OCI-LY3 (cell line): ENCODE results near the gene STAT4.

Experiments used
- H2AFZ ChIP-seq: fragments of 200-600, 300-600 bp; shearing (Covaris generic); 2 replicates; pipeline ENCODE4 v1.6.0; 2014; ENCODE audit warnings: antibody characterized with exemption, low read depth, low read length
- H3K27ac ChIP-seq: fragments of 200-600, 300-600 bp; sonication (generic); 2 replicates; pipeline ENCODE4 v1.5.1; 2014; ENCODE audit warnings: mild to moderate bottlenecking, low read length, moderate library complexity, mixed read lengths
- H3K27me3 ChIP-seq: fragments of 200-600, 300-600 bp; sonication (generic); 2 replicates; pipeline ENCODE4 v1.6.1; 2014; ENCODE audit warnings: low read depth, low read length, mixed read lengths
- H3K36me3 ChIP-seq: fragments of 200-600, 300-600 bp; sonication (generic); replicated peaks from 2 replicates; pipeline ENCODE3; 2014; ENCODE audit warnings: low read depth, low read length, mixed read lengths
- H3K4me1 ChIP-seq: fragments of 300-600, 200-600 bp; sonication (generic); 2 replicates; pipeline ENCODE4 v1.6.1; 2014; ENCODE audit warnings: low read length, mixed read lengths
- H3K4me2 ChIP-seq: fragments of 200-600, 300-600 bp; sonication (generic); 2 replicates; pipeline ENCODE4 v1.6.1; 2014; ENCODE audit warnings: low read length, mixed read lengths
- H3K4me3 ChIP-seq: fragments of 300-600, 200-600 bp; sonication (generic); 2 replicates; pipeline ENCODE4 v1.5.1; 2014; ENCODE audit warnings: antibody characterized with exemption, mild to moderate bottlenecking, low read length, moderate library complexity
- H3K79me2 ChIP-seq: fragments of 300-600, 200-600 bp; shearing (Covaris generic); 2 replicates; pipeline ENCODE4 v1.6.1; 2014; ENCODE audit warnings: mild to moderate bottlenecking, low read length, mixed read lengths
- H3K9ac ChIP-seq: fragments of 300-600, 200-600 bp; shearing (Covaris generic); 2 replicates; pipeline ENCODE4 v1.6.0; 2014; ENCODE audit warnings: mild to moderate bottlenecking, low read length, moderate library complexity
- H3K9me3 ChIP-seq: fragments of 200-600, 300-600 bp; shearing (Covaris generic); 2 replicates; pipeline ENCODE4 v1.6.1; 2014; ENCODE audit warnings: low read length, mixed read lengths; ENCODE audit not compliant: insufficient read depth
- H4K20me1 ChIP-seq: fragments of 200-600, 300-600 bp; sonication (generic); 2 replicates; pipeline ENCODE4 v1.6.1; 2016; ENCODE audit warnings: low read length, mixed read lengths; ENCODE audit not compliant: insufficient read depth
- EZH2phosphoT487 ChIP-seq: fragments of 200-600 bp; shearing (Covaris generic); IDR thresholded peaks from 2 replicates; pipeline ENCODE4 v1.6.1; 2018; ENCODE audit warnings: antibody characterized with exemption, mixed run types, low read depth
- TF ChIP-seq, protein P1 (sequence below): fragments of 200-600, 300-600 bp; sonication (generic); IDR thresholded peaks from 2 replicates; pipeline ENCODE4 v1.5.1; 2014; ENCODE audit warnings: antibody characterized with exemption, low read length, low read depth

The STAT4 gene

DNA sequence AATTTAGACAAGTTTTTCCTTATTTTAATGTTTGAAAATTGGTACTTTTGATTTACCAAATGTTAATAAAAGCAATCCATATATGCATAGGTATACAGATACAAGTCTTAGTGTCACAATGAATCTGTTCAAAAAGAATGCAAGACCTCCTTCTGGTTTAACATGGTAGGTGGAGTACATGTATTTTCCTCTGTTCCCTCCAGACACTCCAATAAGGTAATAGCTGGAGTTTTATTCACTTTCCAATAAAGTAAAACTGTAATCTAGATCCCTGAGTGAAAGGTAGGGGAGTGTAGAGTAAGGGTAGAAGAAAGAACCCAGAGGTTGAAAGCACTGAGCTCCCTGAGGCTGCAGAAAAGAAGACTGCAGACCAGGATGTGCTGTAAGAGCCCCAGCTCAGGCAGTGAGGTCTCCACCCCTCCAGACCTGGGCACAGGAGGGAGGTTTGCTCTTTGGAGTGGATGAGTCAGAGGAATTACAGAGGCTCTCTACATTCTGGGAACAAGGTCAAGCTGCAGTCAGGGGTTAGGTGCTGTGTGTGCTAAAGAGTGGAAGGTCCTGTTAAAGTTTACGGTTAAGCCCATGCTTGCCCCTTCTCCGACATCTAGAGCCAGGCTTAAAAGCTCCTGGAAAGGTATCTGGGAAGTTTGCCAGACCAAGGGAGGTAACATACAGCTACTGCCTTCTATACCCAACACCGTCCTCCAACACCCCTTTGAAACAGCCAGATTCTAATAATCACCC lies 109.2 kb downstream of the STAT4 start:
- Histone ChIP-seq H3K9me3 (no peaks in the 10 kb centered on the region), H3K4me3 (no peak overlapping the region), H2AFZ (no peak overlapping the region), H3K79me2 (no peaks in the 10 kb centered on the region), H3K36me3 (no peaks in the 10 kb centered on the region), H3K27ac (no peak overlapping the region), H3K9ac (no peak overlapping the region), H3K27me3 (no peaks in the 10 kb centered on the region), H4K20me1 (no peaks in the 10 kb centered on the region), H3K4me2 (no peak overlapping the region), H3K4me1 (no peaks in the 10 kb centered on the region)
- TF ChIP-seq EZH2phosphoT487: no peak
- TF ChIP-seq, protein P1, sequence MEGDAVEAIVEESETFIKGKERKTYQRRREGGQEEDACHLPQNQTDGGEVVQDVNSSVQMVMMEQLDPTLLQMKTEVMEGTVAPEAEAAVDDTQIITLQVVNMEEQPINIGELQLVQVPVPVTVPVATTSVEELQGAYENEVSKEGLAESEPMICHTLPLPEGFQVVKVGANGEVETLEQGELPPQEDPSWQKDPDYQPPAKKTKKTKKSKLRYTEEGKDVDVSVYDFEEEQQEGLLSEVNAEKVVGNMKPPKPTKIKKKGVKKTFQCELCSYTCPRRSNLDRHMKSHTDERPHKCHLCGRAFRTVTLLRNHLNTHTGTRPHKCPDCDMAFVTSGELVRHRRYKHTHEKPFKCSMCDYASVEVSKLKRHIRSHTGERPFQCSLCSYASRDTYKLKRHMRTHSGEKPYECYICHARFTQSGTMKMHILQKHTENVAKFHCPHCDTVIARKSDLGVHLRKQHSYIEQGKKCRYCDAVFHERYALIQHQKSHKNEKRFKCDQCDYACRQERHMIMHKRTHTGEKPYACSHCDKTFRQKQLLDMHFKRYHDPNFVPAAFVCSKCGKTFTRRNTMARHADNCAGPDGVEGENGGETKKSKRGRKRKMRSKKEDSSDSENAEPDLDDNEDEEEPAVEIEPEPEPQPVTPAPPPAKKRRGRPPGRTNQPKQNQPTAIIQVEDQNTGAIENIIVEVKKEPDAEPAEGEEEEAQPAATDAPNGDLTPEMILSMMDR: no peak

DNA sequence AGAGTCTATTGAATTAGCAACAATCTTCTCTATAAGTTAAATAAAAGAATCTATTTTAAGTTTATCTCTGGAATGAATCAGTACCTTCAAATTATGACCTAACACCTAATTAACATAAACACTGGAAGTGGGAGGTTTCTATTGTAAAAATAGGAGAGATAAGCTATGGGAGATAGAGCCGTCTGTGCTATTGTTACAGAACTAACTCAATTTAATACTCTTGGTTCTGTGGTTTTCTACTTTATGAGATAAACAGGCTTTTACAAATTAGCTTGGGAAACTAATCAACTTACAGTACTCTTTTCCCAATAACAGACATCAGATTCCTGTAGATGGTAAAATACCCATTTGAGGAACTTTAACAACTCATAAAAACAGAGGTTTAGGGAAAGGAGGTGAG lies 111.2 kb downstream of the STAT4 start:
- Histone ChIP-seq H3K4me1 (no peaks in the 10 kb centered on the region), H3K27me3 (no peaks in the 10 kb centered on the region), H3K4me3 (no peak overlapping the region), H4K20me1 (no peaks in the 10 kb centered on the region), H3K27ac (no peak overlapping the region), H3K9me3 (no peaks in the 10 kb centered on the region), H3K9ac (no peak overlapping the region), H3K36me3 (no peaks in the 10 kb centered on the region), H3K4me2 (no peak overlapping the region), H2AFZ (no peak overlapping the region), H3K79me2 (no peaks in the 10 kb centered on the region)
- TF ChIP-seq EZH2phosphoT487: no peak
- TF ChIP-seq, protein P1: no peak

DNA sequence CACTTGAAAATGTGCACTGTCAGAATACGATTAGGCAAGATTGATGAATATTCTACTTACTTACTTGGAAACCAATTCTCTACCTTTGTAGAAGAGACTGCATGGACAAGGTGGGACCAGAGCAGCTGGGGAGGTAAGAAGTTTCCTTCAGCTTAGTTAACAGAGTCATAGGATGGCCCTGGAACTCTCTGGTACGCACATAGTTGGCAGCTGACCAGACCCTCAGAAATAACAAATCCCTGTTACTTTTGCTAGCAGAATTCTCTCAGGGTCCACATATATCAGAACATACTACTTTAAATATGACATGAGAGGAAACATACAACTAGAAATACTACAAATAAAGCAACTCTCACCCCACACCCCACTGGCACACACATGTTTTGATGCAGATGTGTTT lies 112.1 kb downstream of the STAT4 start:
- Histone ChIP-seq H3K9ac (no peak overlapping the region), H3K9me3 (no peaks in the 10 kb centered on the region), H3K27me3 (no peaks in the 10 kb centered on the region), H2AFZ (no peak overlapping the region), H4K20me1 (no peaks in the 10 kb centered on the region), H3K4me1 (no peaks in the 10 kb centered on the region), H3K4me2 (no peak overlapping the region), H3K4me3 (no peak overlapping the region), H3K36me3 (no peaks in the 10 kb centered on the region), H3K79me2 (no peaks in the 10 kb centered on the region), H3K27ac (no peak overlapping the region)
- no peak for TF ChIP-seq EZH2phosphoT487
- TF ChIP-seq, protein P1: no peak

DNA sequence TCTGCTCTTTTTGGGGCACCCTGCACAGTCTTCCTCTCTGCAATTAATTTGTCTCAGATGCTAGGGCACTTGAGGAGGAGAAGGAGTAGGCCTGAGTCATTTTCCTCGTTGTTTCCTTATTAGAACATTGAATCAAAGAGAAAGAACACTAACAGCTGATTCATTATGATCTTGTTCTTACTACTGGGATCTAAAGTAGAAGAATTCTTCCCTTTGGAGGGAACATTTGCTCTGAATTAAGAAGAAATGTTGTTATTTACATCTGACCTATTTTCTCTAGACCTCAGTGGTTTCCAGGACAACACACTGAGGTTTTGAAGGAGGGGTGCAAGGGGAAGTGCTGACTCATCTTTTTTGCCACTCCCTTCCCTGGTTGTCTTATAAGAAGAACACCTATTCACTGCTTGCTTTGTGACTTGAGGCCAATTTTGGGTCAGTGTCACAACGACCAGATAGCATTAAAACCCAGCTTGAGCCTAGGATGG lies 112.5 kb downstream of the STAT4 start:
- no peak overlapping the region for H2AFZ ChIP-seq
- no peaks in the 10 kb centered on the region for H3K27me3 ChIP-seq
- H3K9ac ChIP-seq: no peak overlapping the region
- H4K20me1 ChIP-seq: no peaks in the 10 kb centered on the region
- no peak overlapping the region for H3K27ac ChIP-seq
- H3K4me1 ChIP-seq: no peaks in the 10 kb centered on the region
- no peak overlapping the region for H3K4me2 ChIP-seq
- H3K9me3 ChIP-seq: no peaks in the 10 kb centered on the region
- H3K79me2 ChIP-seq: no peaks in the 10 kb centered on the region
- no peaks in the 10 kb centered on the region for H3K36me3 ChIP-seq
- H3K4me3 ChIP-seq: no peak overlapping the region
- TF ChIP-seq EZH2phosphoT487: no peak
- TF ChIP-seq, protein P1: no peak
